Frontal cortex (tissue), 4 donors: ENCODE measurements around the gene H3-3A. TPM values are rescaled to one million over a fixed set of nuclear protein-coding genes. Genes with fewer than 3 reads are reported as not detected.

Experiments used
- DNase-seq, 2 donors: peaks; one replicate each; pipeline ENCODE4 v3.0.0; 2012; ENCODE audit warnings: low spot score in 2 of 2
- FAIRE-seq: peaks from 2 replicates; lab custom pipeline; 2012; peaks lifted over from hg19 to GRCh38; lab: Jason Lieb, UNC
- total RNA-seq: library from RNA; depleted of rRNA; stranded (reverse); fragments of >200 nt; gene quantifications from one replicate; pipeline ENCODE4 v1.2.3, GENCODE V29; 2014
- donor health status: control.
- donor health status: control.
- donor health status: control.

Gene H3-3A
- total RNA-seq, 1 donor from 2014 or later: 377 TPM

GRCh38 chr1:226051365-226051764 is 11.2 kb upstream of the H3-3A start:
- FAIRE-seq: no peak
- DNase-seq: no peak

GRCh38 chr1:226052061-226052460 is 10.5 kb upstream of the H3-3A start:
- DNase-seq (no peak), FAIRE-seq (no peak)

- FAIRE-seq: no peak
Measured at GRCh38 chr1:226054519-226055327, 7.8 kb upstream of the H3-3A start.

GRCh38 chr1:226059709-226060108 is 2.8 kb upstream of the H3-3A start:
- no peak for DNase-seq
- FAIRE-seq: no peak

More at GRCh38 chr1:226054519-226055327, 7.8 kb upstream of the H3-3A start:
- DNase-seq: no peak

- DNase-seq (no peak), FAIRE-seq (no peak)
Measured at GRCh38 chr1:226060427-226060826, 2.1 kb upstream of the H3-3A start.

GRCh38 chr1:226061068-226061840 is 1.3 kb upstream of the H3-3A start:
- FAIRE-seq (no peak), DNase-seq (peak in 1 of 2 donors; percentile 24)

GRCh38 chr1:226061841-226062557 is 517 bp upstream of the H3-3A start:
- DNase-seq (peak; percentile 84 to 92), FAIRE-seq (no peak)

GRCh38 chr1:226063224-226063976 is 884 bp downstream of the H3-3A start:
- FAIRE-seq (no peak), DNase-seq (peak in 1 of 2 donors; percentile 38)

- DNase-seq: no peak
- FAIRE-seq: no peak
Measured at GRCh38 chr1:226063977-226064815, 1.7 kb downstream of the H3-3A start.

GRCh38 chr1:226064816-226065248 is 2.3 kb downstream of the H3-3A start:
- FAIRE-seq: peak; percentile 44
- DNase-seq: peak; percentile 31 to 35

GRCh38 chr1:226066415-226067078 is 4.0 kb downstream of the H3-3A start:
- no peak for FAIRE-seq
- DNase-seq: no peak

GRCh38 chr1:226069811-226070489 is 7.4 kb downstream of the H3-3A start:
- no peak for FAIRE-seq
- no peak for DNase-seq

- FAIRE-seq (no peak), DNase-seq (no peak)
Measured at GRCh38 chr1:226072347-226072746, 9.8 kb downstream of the H3-3A start.

GRCh38 chr1:226073184-226073950 is 10.9 kb downstream of the H3-3A start:
- DNase-seq: no peak
- no peak for FAIRE-seq

- DNase-seq: no peak
- no peak for FAIRE-seq
Measured at GRCh38 chr1:226074046-226074445, 11.5 kb downstream of the H3-3A start.

- no peak for FAIRE-seq
Measured at GRCh38 chr1:226076378-226076777, 13.9 kb downstream of the H3-3A start.

GRCh38 chr1:226078374-226078773 is 15.9 kb downstream of the H3-3A start:
- no peak for DNase-seq
- no peak for FAIRE-seq

More at GRCh38 chr1:226076378-226076777, 13.9 kb downstream of the H3-3A start:
- DNase-seq: no peak
